DND-41 (cell line): Measurements from ENCODE around the gene FGF18.

ENCODE experiments used
- ATAC-seq: fragments of 200-7000 bp; cut with Tn5 transposase; 3 replicates; pipeline ENCODE4 v1.9.1; 2021; ENCODE audit warnings: low read depth; ENCODE audit not compliant: insufficient read depth
- DNase-seq: peaks from one replicate; pipeline ENCODE4 v3.0.0-alpha.2; 2020
- H2AFZ ChIP-seq: 2 replicates; pipeline ENCODE4 v1.6.0; 2012; ENCODE audit warnings: low read depth, low read length
- H3K27ac ChIP-seq: 2 replicates; pipeline ENCODE4 v1.5.1; 2012; ENCODE audit warnings: low read length, inconsistent platforms
- H3K27me3 ChIP-seq: fragments of 200-600 bp; sonication (generic); 2 replicates; pipeline ENCODE4 v1.6.0; 2012; ENCODE audit warnings: low read length, mild to moderate bottlenecking, inconsistent platforms; ENCODE audit not compliant: insufficient read depth, poor library complexity
- H3K36me3 ChIP-seq: 2 replicates; pipeline ENCODE4 v1.5.1; 2012; ENCODE audit warnings: low read length, inconsistent platforms; ENCODE audit not compliant: insufficient read depth
- H3K4me1 ChIP-seq: 2 replicates; pipeline ENCODE4 v1.5.1; 2012; ENCODE audit warnings: mild to moderate bottlenecking, low read length; ENCODE audit not compliant: insufficient read depth
- H3K4me2 ChIP-seq: 2 replicates; pipeline ENCODE4 v1.6.0; 2012; ENCODE audit warnings: mild to moderate bottlenecking, moderate library complexity, low read length, inconsistent platforms; ENCODE audit not compliant: insufficient read depth
- H3K4me3 ChIP-seq, 2 experiments: fragments of 200-600 bp in 1 of 2; shearing (Covaris generic) in 1 of 2; 2 replicates each; pipeline ENCODE4 v1.5.1; 2012 to 2016; ENCODE audit warnings: inconsistent platforms in 2 of 2, low read length in 2 of 2, mild to moderate bottlenecking in 2 of 2, low read depth in 1 of 2, moderate library complexity in 1 of 2
- H3K79me2 ChIP-seq: 2 replicates; pipeline ENCODE4 v1.6.0; 2012; ENCODE audit warnings: low read length, inconsistent platforms; ENCODE audit not compliant: insufficient read depth
- H3K9ac ChIP-seq: 2 replicates; pipeline ENCODE4 v1.6.0; 2012; ENCODE audit warnings: low read depth, mild to moderate bottlenecking, inconsistent platforms, low read length, moderate library complexity
- H3K9me3 ChIP-seq: 2 replicates; pipeline ENCODE4 v1.5.1; 2012; ENCODE audit warnings: low read length, moderate library complexity, mild to moderate bottlenecking, inconsistent platforms; ENCODE audit not compliant: insufficient read depth, severe bottlenecking
- H4K20me1 ChIP-seq: 2 replicates; pipeline ENCODE4 v1.6.0; 2012; ENCODE audit warnings: low read length; ENCODE audit not compliant: insufficient read depth
- EZH2 ChIP-seq: IDR thresholded peaks from 3 replicates; pipeline ENCODE4 v1.6.1; 2012; ENCODE audit warnings: borderline replicate concordance, low read depth, mild to moderate bottlenecking, moderate library complexity, low read length, inconsistent platforms; ENCODE audit not compliant: severe bottlenecking
- TF ChIP-seq, protein P1 (sequence below): IDR thresholded peaks from 2 replicates; pipeline ENCODE4 v1.5.1; 2012; ENCODE audit warnings: borderline replicate concordance, low read length, moderate library complexity, mild to moderate bottlenecking; ENCODE audit not compliant: poor library complexity, severe bottlenecking; ENCODE audit errors: extremely low read depth

FGF18 gene

GRCh38 chr5:171387970-171388815 is 31.3 kb upstream of the FGF18 start:
- Histone ChIP-seq H3K27me3 (no peaks in the 10 kb centered on the region), H3K79me2 (peaks cover 68% of the 10 kb centered on the region), H3K9me3 (no peaks in the 10 kb centered on the region), H2AFZ (peak overlapping the region; percentile 46; the same call in 1 of the 2 replicates), H3K27ac (peak overlapping the region; percentile 83), H4K20me1 (peaks cover 54% of the 10 kb centered on the region), H3K4me2 (peak overlapping the region; percentile 74), H3K4me3 (peak overlapping the region; percentile 83 to 91), H3K9ac (peak overlapping the region; percentile 83), H3K36me3 (peaks cover 53% of the 10 kb centered on the region), H3K4me1 (peaks cover 53% of the 10 kb centered on the region)
- ATAC-seq = peak; percentile 53
- DNase-seq = peak; percentile 85
- TF ChIP-seq EZH2 = no peak
- TF ChIP-seq, protein P1, sequence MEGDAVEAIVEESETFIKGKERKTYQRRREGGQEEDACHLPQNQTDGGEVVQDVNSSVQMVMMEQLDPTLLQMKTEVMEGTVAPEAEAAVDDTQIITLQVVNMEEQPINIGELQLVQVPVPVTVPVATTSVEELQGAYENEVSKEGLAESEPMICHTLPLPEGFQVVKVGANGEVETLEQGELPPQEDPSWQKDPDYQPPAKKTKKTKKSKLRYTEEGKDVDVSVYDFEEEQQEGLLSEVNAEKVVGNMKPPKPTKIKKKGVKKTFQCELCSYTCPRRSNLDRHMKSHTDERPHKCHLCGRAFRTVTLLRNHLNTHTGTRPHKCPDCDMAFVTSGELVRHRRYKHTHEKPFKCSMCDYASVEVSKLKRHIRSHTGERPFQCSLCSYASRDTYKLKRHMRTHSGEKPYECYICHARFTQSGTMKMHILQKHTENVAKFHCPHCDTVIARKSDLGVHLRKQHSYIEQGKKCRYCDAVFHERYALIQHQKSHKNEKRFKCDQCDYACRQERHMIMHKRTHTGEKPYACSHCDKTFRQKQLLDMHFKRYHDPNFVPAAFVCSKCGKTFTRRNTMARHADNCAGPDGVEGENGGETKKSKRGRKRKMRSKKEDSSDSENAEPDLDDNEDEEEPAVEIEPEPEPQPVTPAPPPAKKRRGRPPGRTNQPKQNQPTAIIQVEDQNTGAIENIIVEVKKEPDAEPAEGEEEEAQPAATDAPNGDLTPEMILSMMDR = peak; percentile 19

DNA sequence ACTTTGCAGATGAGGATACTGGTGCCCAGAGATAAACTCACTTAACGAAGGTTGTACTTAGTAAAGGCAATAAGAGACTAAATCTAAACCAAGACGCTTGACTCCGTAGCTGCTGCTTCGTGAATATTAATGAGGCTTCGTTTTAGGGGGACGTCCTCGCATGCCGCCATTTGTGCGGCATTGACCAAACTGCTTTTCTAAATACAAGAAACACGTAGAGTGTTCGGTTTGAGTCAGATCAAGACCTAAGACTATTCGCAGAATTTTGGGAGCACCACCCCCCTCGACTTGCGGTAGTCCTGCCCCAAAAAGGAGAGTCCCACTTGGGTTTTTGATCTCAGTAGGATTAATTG is 30.7 kb upstream of the FGF18 start:
- Histone ChIP-seq H3K4me2 (peak overlapping the region; percentile 74), H2AFZ (no peak overlapping the region), H3K9ac (peak overlapping the region; percentile 83), H3K27ac (peak overlapping the region; percentile 83), H3K79me2 (peaks cover 74% of the 10 kb centered on the region), H3K9me3 (no peaks in the 10 kb centered on the region), H3K36me3 (peaks cover 59% of the 10 kb centered on the region), H3K4me1 (peaks cover 57% of the 10 kb centered on the region), H3K27me3 (no peaks in the 10 kb centered on the region), H4K20me1 (peaks cover 60% of the 10 kb centered on the region), H3K4me3 (peak overlapping the region; percentile 83 to 91)
- TF ChIP-seq EZH2 = no peak
- TF ChIP-seq, protein P1 = no peak
- ATAC-seq = no peak
- DNase-seq = no peak

DNA sequence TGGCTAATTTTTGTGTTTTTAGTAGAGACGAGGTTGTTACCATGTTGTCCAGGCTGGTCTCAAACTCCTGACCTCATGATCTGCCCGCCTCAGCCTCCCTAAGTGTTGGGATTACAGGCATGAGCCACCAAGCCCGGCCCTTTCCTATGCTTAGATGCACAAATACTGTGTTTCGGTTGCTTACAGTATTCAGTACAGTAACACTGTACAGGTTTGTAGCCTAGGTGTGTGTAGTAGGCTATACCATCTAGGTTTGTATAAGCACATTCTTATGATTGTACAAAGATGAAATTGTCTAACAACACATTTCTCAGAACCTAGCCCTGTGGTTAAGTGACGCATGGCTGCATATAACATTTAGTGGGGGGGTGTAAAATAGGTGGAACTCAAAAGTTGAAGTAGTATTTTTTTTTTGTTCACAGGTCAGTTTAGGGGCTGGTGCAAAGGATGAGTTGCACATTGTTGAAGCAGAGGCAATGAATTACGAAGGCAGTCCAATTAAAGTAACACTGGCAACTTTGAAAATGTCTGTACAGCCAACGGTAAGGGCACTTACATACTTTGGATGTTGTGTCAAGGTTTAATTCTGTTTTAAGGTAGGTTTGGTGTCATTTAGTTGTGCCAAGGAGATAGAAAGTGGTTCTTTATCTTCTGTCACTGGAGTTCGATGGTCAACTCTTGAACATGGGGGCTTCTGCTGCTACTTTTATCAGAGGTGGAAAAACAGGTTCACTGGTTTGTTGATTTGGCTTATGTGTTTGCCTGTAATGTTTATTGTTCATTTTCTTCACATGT is 28.4 kb upstream of the FGF18 start:
- no peak for DNase-seq
- H3K79me2 ChIP-seq = peaks cover 95% of the 10 kb centered on the region
- peaks cover 83% of the 10 kb centered on the region for H4K20me1 ChIP-seq
- TF ChIP-seq, protein P1 = no peak
- TF ChIP-seq EZH2 = no peak
- H3K4me3 ChIP-seq = peak overlapping the region in 1 of 2 experiments; percentile 91; a peak in 1 of 4 replicates
- ATAC-seq = no peak
- peaks cover 65% of the 10 kb centered on the region for H3K4me1 ChIP-seq
- H3K9ac ChIP-seq = no peak overlapping the region; the same call in 1 of the 2 replicates
- H3K4me2 ChIP-seq = peak overlapping the region; percentile 74
- H2AFZ ChIP-seq = no peak overlapping the region
- H3K27me3 ChIP-seq = no peaks in the 10 kb centered on the region
- peaks cover 82% of the 10 kb centered on the region for H3K36me3 ChIP-seq
- H3K9me3 ChIP-seq = no peaks in the 10 kb centered on the region
- no peak overlapping the region for H3K27ac ChIP-seq
